K562 (cell line): ENCODE data around the gene PEPD. TPM values are rescaled to one million over a fixed set of nuclear protein-coding genes. Genes with fewer than 3 reads are reported as not detected.

ENCODE experiments used
- ATAC-seq: fragments of 200-7000 bp; cut with Tn5 transposase; 3 replicates; pipeline ENCODE4 v1.9.1; 2020; ENCODE audit warnings: moderate library complexity
- BruUV-seq: library from RNA; stranded (reverse); fragments of 400-500 nt; replicated peaks from 2 replicates; lab custom pipeline; 2021; lab: Mats Ljungman, UMichigan
- CTCF ChIA-PET: fragments of 300-600 bp; formaldehyde crosslinking; extraction: SDS; loops from one replicate; lab custom pipeline; 2021; ENCODE audit warnings: low intra/inter-chr PET ratio; lab: Yijun Ruan, JAX
- POLR2A ChIA-PET: fragments of 300-600, 350-650 bp; sonication (Branson Sonifier 250); formaldehyde crosslinking; extraction: SDS; loops from one replicate; lab custom pipeline; 2021; ENCODE audit warnings: antibody characterized with exemption, inconsistent platforms; lab: Yijun Ruan, JAX
- DNase-seq, 4 experiments: peaks; one replicate each; pipeline versions ENCODE4 v3.0.0 to v3.0.0-alpha.2; 2011 to 2018; ENCODE audit warnings: low spot score in 3 of 4, mixed read lengths in 3 of 4; ENCODE audit errors: extremely low read depth in 1 of 4
- FAIRE-seq: peaks from 2 replicates; lab custom pipeline; 2011; peaks lifted over from hg19 to GRCh38; lab: Jason Lieb, UNC
- H2AFZ ChIP-seq: 2 replicates; pipeline ENCODE4 v1.6.0; 2011; ENCODE audit warnings: low read depth, low read length, control low read depth, inconsistent platforms
- H3K27ac ChIP-seq: fragments of 200-600 bp; 3 replicates; pipeline ENCODE4 v1.8.0; 2011; ENCODE audit warnings: low read depth, mild to moderate bottlenecking, control low read depth, inconsistent platforms, low read length, moderate library complexity, mixed read lengths; ENCODE audit errors: extremely low read depth
- H3K27me3 ChIP-seq, 2 experiments: fragments of 300-600 bp in 1 of 2; 2 replicates in 1 of 2; 3 replicates in 1 of 2; pipeline versions ENCODE4 v1.6.0 to v1.8.0; 2011; ENCODE audit warnings: inconsistent platforms in 2 of 2, low read length in 2 of 2, mild to moderate bottlenecking in 1 of 2, mixed read lengths in 1 of 2, moderate library complexity in 1 of 2; ENCODE audit not compliant: control insufficient read depth in 2 of 2, insufficient read depth in 2 of 2
- H3K36me3 ChIP-seq: fragments of 300-600 bp; 3 replicates; pipeline ENCODE4 v1.8.0; 2011; ENCODE audit warnings: mild to moderate bottlenecking, low read length, inconsistent platforms; ENCODE audit not compliant: control insufficient read depth, insufficient read depth
- H3K4me1 ChIP-seq, 2 experiments: fragments of 200-600 bp in 1 of 2; replicated peaks in 1 of 2; 2 replicates in 1 of 2; 3 replicates in 1 of 2; pipeline versions ENCODE4 v1.5.1 to v1.8.0; 2011; ENCODE audit warnings: inconsistent platforms in 2 of 2, low read length in 2 of 2, mild to moderate bottlenecking in 1 of 2, mixed read lengths in 1 of 2, moderate library complexity in 1 of 2; ENCODE audit not compliant: control insufficient read depth in 2 of 2, insufficient read depth in 2 of 2
- H3K4me2 ChIP-seq: 2 replicates; pipeline ENCODE4 v1.6.1; 2011; ENCODE audit warnings: low read length, control low read depth, inconsistent platforms, mixed read lengths; ENCODE audit not compliant: insufficient read depth
- H3K4me3 ChIP-seq: fragments of 200-600 bp; sonication (generic), shearing (Covaris generic); 2 replicates; pipeline ENCODE4 v1.5.1; 2016; ENCODE audit warnings: control low read depth, inconsistent platforms
- H3K79me2 ChIP-seq: fragments of 200-600 bp; 3 replicates; pipeline ENCODE4 v1.8.0; 2011; ENCODE audit warnings: low read length, inconsistent platforms; ENCODE audit not compliant: control insufficient read depth, insufficient read depth
- H3K9ac ChIP-seq, 2 experiments: 2 replicates each; pipeline versions ENCODE4 v1.6.0 to v1.6.1; 2011; ENCODE audit warnings: low read depth in 2 of 2, low read length in 2 of 2, control low read depth in 1 of 2, inconsistent platforms in 1 of 2, mild to moderate bottlenecking in 1 of 2, mixed read lengths in 1 of 2; ENCODE audit not compliant: insufficient read depth in 1 of 2
- H3K9me1 ChIP-seq: one replicate; pipeline ENCODE4 v1.6.0; 2011; ENCODE audit warnings: inconsistent platforms, mild to moderate bottlenecking, low read length, moderate library complexity; ENCODE audit not compliant: control insufficient read depth, insufficient read depth
- H3K9me3 ChIP-seq: replicated peaks from 2 replicates; pipeline ENCODE4 v1.5.1; 2011; ENCODE audit warnings: low read depth, low read length, inconsistent platforms; ENCODE audit not compliant: control insufficient read depth, insufficient read depth
- H4K20me1 ChIP-seq: replicated peaks from 2 replicates; pipeline ENCODE4 v1.6.1; 2011; ENCODE audit warnings: low read length, inconsistent platforms, mixed read lengths; ENCODE audit not compliant: control insufficient read depth, insufficient read depth
- AFF1 ChIP-seq, 2 experiments: fragments of 450-650 bp; IDR thresholded peaks; 2 replicates each; pipeline ENCODE4 v1.6.1; 2018; ENCODE audit warnings: mild to moderate bottlenecking in 2 of 2, low read depth in 1 of 2; ENCODE audit not compliant: partially characterized antibody in 2 of 2
- MTF1 ChIP-seq: fragments of 250-450 bp; sonication (Bioruptor Pico); IDR thresholded peaks from 2 replicates; pipeline ENCODE4 v1.9.0; 2021; ENCODE audit warnings: moderate library complexity, mild to moderate bottlenecking, inconsistent platforms, borderline replicate concordance
- POU5F1 ChIP-seq: fragments of 150-350 bp; IDR thresholded peaks from 2 replicates; pipeline ENCODE4 v1.6.1; 2014; ENCODE audit warnings: borderline replicate concordance, low read length, low read depth, mild to moderate bottlenecking; ENCODE audit not compliant: partially characterized antibody
- RFX5 ChIP-seq: IDR thresholded peaks from 2 replicates; pipeline ENCODE4 v1.6.1; 2011; ENCODE audit warnings: low read depth, mild to moderate bottlenecking, improper control_type of control experiment, low read length
- SMAD1 ChIP-seq: fragments of 150-350 bp; IDR thresholded peaks from 2 replicates; pipeline ENCODE4 v1.6.1; 2014; ENCODE audit warnings: low read length, low read depth; ENCODE audit not compliant: partially characterized antibody
- SMAD4 ChIP-seq: fragments of 250-450 bp; sonication (Bioruptor Pico); conservative IDR thresholded peaks from 2 replicates; pipeline ENCODE4 v1.8.0; 2021; ENCODE audit warnings: inconsistent platforms, mild to moderate bottlenecking, moderate library complexity
- SREBF1 ChIP-seq: fragments of 150-350 bp; IDR thresholded peaks from 2 replicates; pipeline ENCODE4 v1.6.1; 2014; ENCODE audit warnings: antibody characterized with exemption, low read depth, low read length, borderline replicate concordance
- TCF3 ChIP-seq: sonication (generic); formaldehyde crosslinking; IDR thresholded peaks from 2 replicates; pipeline ENCODE4 v1.4.0; 2020; ENCODE audit warnings: mild to moderate bottlenecking, missing genetic modification reagents
- WGBS: fragments of 100-300 bp; shearing (Covaris generic); methylation state at CpG from one replicate; pipeline ENCODE4 v1.1.6; 2016; ENCODE audit warnings: low coverage, mixed read lengths; ENCODE audit not compliant: insufficient coverage; ENCODE audit errors: missing lambda C conversion rate; 5-methylcytosine and 5-hydroxymethylcytosine counted together
- in situ Hi-C: fragments of 300-500 bp; cut with MboI; formaldehyde crosslinking; loops from 4 replicates; pipeline ENCODE4 v1.15.0; 2018; ENCODE audit warnings: inconsistent platforms, mixed read lengths
- intact Hi-C: fragments of 100-400 bp; cut with micrococcal nuclease; formaldehyde crosslinking; loops from 2 replicates; pipeline ENCODE4 v1.14.2; 2022
- polyA plus RNA-seq, 8 experiments: library from polyadenylated mRNA; depleted of rRNA in 4 of 8; stranded (reverse) in 5 of 8; unstranded in 3 of 8; fragments of >200 nt; fragmentation: Nextera tagmentation in 2 of 8; fragmentation: Illumina TruSeq in 1 of 8; extraction: Ambion mirVana in 2 of 8; extraction: Trizol in 1 of 8; gene quantifications; 2 replicates each; pipeline versions ENCODE4 v1.2.1 to v1.2.3, GENCODE V29; 2011 to 2014; ENCODE audit warnings: inconsistent platforms in 1 of 8, missing spikeins in 1 of 8
- total RNA-seq, 7 experiments: library from RNA; depleted of rRNA in 6 of 7; stranded (reverse); fragments of >200 nt in 6 of 7; fragmentation: Illumina TruSeq in 2 of 7; extraction: Trizol in 2 of 7; gene quantifications; 2 replicates each; pipeline versions ENCODE4 v1.2.1 to v1.2.3, GENCODE V29; 2011 to 2021; ENCODE audit warnings: low replicate concordance in 1 of 7
- TF ChIP-seq, protein P1 (sequence below): IDR thresholded peaks from 3 replicates; pipeline ENCODE4 v1.6.1; 2011; ENCODE audit warnings: borderline replicate concordance, mild to moderate bottlenecking, moderate library complexity; ENCODE audit not compliant: insufficient read length; ENCODE audit errors: extremely low read depth
- TF ChIP-seq, protein P2 (sequence below): sonication (generic); formaldehyde crosslinking; IDR thresholded peaks from 2 replicates; pipeline ENCODE4 v1.8.1; 2023; ENCODE audit warnings: mild to moderate bottlenecking, missing genetic modification reagents

Gene PEPD
- total and polyA plus RNA-seq, 9 of the 15 experiments (the other 6 are each of a cell fraction or from before 2014, with no cell fraction given): 1.3 to 19.2 (median 16.0) TPM

- POLR2A ChIA-PET: interaction anchor here (0.8 kb wide), 1 partner anchor 481 kb away, joined by 4 read pairs; no protein-coding TSS in a partner anchor
- in situ Hi-C loops (loop anchor here (25.0 kb wide), 1 partner anchor 1286 kb away; no protein-coding TSS in a partner anchor), intact Hi-C loops (no loop called here)
- H3K9me1 ChIP-seq: no peaks in the 10 kb centered on the region
- H3K27me3 ChIP-seq: peaks cover 0 to 31% of the 10 kb centered on the region in 2 experiments; a peak in 3 of 5 replicates
- DNase-seq: no peak
- H3K9ac ChIP-seq: no peak overlapping the region
- no peak overlapping the region for H3K4me3 ChIP-seq
- no peak overlapping the region for H2AFZ ChIP-seq
- no peaks in the 10 kb centered on the region for H3K9me3 ChIP-seq
- H3K27ac ChIP-seq: no peak overlapping the region
- no TSS peak for BruUV-seq
- 9% methylated on average over 23 of the region's 24 CpGs for WGBS
- no peak overlapping the region for H3K4me2 ChIP-seq
- CTCF ChIA-PET: interaction anchor here (1.0 kb wide), 1 partner anchor 11 kb away, joined by 3 read pairs; no protein-coding TSS in a partner anchor
- no peaks in the 10 kb centered on the region for H3K79me2 ChIP-seq
- no peak for FAIRE-seq
- H3K4me1 ChIP-seq: no peaks in the 10 kb centered on the region
- no peak for ATAC-seq
- no peaks in the 10 kb centered on the region for H3K36me3 ChIP-seq
- peaks cover 9% of the 10 kb centered on the region; the same call in 1 of the 2 replicates for H4K20me1 ChIP-seq
- TF ChIP-seq TCF3 (CRISPR knock-in tag): no peak
- no peak for TF ChIP-seq SMAD4 (CRISPR knock-in tag)
- TF ChIP-seq, protein P1, sequence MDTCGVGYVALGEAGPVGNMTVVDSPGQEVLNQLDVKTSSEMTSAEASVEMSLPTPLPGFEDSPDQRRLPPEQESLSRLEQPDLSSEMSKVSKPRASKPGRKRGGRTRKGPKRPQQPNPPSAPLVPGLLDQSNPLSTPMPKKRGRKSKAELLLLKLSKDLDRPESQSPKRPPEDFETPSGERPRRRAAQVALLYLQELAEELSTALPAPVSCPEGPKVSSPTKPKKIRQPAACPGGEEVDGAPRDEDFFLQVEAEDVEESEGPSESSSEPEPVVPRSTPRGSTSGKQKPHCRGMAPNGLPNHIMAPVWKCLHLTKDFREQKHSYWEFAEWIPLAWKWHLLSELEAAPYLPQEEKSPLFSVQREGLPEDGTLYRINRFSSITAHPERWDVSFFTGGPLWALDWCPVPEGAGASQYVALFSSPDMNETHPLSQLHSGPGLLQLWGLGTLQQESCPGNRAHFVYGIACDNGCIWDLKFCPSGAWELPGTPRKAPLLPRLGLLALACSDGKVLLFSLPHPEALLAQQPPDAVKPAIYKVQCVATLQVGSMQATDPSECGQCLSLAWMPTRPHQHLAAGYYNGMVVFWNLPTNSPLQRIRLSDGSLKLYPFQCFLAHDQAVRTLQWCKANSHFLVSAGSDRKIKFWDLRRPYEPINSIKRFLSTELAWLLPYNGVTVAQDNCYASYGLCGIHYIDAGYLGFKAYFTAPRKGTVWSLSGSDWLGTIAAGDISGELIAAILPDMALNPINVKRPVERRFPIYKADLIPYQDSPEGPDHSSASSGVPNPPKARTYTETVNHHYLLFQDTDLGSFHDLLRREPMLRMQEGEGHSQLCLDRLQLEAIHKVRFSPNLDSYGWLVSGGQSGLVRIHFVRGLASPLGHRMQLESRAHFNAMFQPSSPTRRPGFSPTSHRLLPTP: no peak
- TF ChIP-seq, protein P2, sequence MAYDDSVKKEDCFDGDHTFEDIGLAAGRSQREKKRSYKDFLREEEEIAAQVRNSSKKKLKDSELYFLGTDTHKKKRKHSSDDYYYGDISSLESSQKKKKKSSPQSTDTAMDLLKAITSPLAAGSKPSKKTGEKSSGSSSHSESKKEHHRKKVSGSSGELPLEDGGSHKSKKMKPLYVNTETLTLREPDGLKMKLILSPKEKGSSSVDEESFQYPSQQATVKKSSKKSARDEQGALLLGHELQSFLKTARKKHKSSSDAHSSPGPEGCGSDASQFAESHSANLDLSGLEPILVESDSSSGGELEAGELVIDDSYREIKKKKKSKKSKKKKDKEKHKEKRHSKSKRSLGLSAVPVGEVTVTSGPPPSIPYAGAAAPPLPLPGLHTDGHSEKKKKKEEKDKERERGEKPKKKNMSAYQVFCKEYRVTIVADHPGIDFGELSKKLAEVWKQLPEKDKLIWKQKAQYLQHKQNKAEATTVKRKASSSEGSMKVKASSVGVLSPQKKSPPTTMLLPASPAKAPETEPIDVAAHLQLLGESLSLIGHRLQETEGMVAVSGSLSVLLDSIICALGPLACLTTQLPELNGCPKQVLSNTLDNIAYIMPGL (CRISPR knock-in tag): no peak
- no peak for TF ChIP-seq SMAD1
- no peak for TF ChIP-seq AFF1 (IDR thresholded peaks at IDR 0.05; ENCODE audit: low read depth in 1 of 2, partially characterized antibody in 2 of 2)
- TF ChIP-seq POU5F1: no peak
- no peak for TF ChIP-seq MTF1
- TF ChIP-seq SREBF1: no peak
- no peak for TF ChIP-seq RFX5
Measured at GRCh38 chr19:33426621-33427361, 94.8 kb downstream of the PEPD start.
